ENCODE measurements around the gene SLC40A1.

DNA sequence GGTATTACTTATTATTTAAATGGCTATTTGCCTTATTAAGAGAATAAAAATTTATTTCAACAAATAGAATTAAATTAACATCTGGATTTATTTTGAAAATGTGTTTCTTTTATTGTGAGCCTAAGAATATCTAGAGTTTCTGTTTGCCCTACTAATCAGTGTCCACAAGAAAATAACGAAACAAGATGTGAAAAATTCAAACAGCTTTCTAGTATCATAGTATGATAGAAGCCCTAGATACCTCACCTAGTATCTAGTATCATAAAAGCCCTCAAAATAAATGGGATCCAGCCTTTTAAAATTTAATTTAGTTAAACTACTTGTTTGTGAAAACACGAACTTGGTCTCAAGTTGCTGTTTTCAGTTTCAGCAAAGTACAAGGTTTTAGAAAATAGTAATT, 13.7 kb upstream of the SLC40A1 start:
- TF ChIP-seq CTCF (IDR thresholded peaks at IDR 0.05; ENCODE audit: low read depth, low read length, poor library complexity, severe bottlenecking) (no peak), EZH2phosphoT487 (IDR thresholded peaks at IDR 0.05; ENCODE audit: borderline replicate concordance, low read length) (no peak)

All from DOHH2 (cell line).